ENCODE data around the gene SPAAR. TPM values are rescaled to one million over a fixed set of nuclear protein-coding genes. Genes with fewer than 3 reads are reported as not detected.

Gene SPAAR
- total RNA-seq, 1 experiment from 2014 or later, result not detected

- Histone ChIP-seq H3K14ac (ENCODE audit: insufficient read depth, low read length) (no peak overlapping the region), H3K27ac (ENCODE audit: insufficient read length, low read depth, low read length) (no peak overlapping the region), H2BK20ac (ENCODE audit: low read depth, low read length, poor library complexity, severe bottlenecking) (no peak overlapping the region), H3K18ac (ENCODE audit: insufficient read length, low read depth, low read length) (no peak overlapping the region), H3K4me2 (ENCODE audit: insufficient read depth, insufficient read length, low read length) (no peak overlapping the region), H3K9ac (ENCODE audit: extremely low read depth, insufficient read length, low read length) (no peak overlapping the region), H2AK5ac (ENCODE audit: insufficient read length, low read length) (no peak overlapping the region), H2BK12ac (ENCODE audit: insufficient read length, low read depth, low read length) (no peak overlapping the region), H2BK15ac (ENCODE audit: low read depth, low read length) (no peak overlapping the region), H2AFZ (ENCODE audit: low read length) (no peak overlapping the region), H3T11ph (ENCODE audit: low read length) (no peak overlapping the region), H2BK5ac (ENCODE audit: insufficient read length, low read length) (no peak overlapping the region), H3K9me3 (ENCODE audit: control insufficient read depth, low read depth, low read length) (no peaks in the 10 kb centered on the region), H4K20me1 (ENCODE audit: control insufficient read depth, insufficient read depth, insufficient read length) (no peaks in the 10 kb centered on the region), H3K23ac (ENCODE audit: insufficient read length, low read depth, low read length) (no peak overlapping the region), H3K27me3 (ENCODE audit: insufficient read depth, low read length) (no peaks in the 10 kb centered on the region), H2BK120ac (ENCODE audit: low read depth, low read length, poor library complexity, severe bottlenecking) (no peak overlapping the region), H3K4ac (ENCODE audit: low read depth, low read length) (no peak overlapping the region), H4K5ac (ENCODE audit: insufficient read length, low read depth, low read length) (no peak overlapping the region), H3K79me2 (ENCODE audit: insufficient read depth, low read length) (no peaks in the 10 kb centered on the region), H3K23me2 (ENCODE audit: insufficient read length, low read depth, low read length, poor library complexity, severe bottlenecking) (no peaks in the 10 kb centered on the region), H3K79me1 (ENCODE audit: insufficient read depth, low read depth, low read length, poor library complexity, severe bottlenecking) (no peaks in the 10 kb centered on the region), H4K8ac (replicated peaks; ENCODE audit: insufficient read length, low read depth, low read length) (no peak overlapping the region), H4K91ac (ENCODE audit: insufficient read length, low read depth, low read length) (no peak overlapping the region), H3K56ac (ENCODE audit: insufficient read length, low read depth, low read length) (no peak overlapping the region), H3K4me1 (ENCODE audit: insufficient read depth, low read length) (peaks cover 7% of the 10 kb centered on the region; the same call in 1 of the 2 replicates)
- Mint-ChIP-seq H3K27ac (no peak overlapping the region), H3K4me1 (peaks cover 23% of the 10 kb centered on the region in 2 experiments), H3K36me3 (ENCODE audit: insufficient read depth in 1 of 3, low read depth in 3 of 3) (peaks cover 0 to 3% (median 1%) of the 10 kb centered on the region in 3 experiments; a peak in 3 of 7 replicates), H3K27me3 (ENCODE audit: low read depth) (peaks cover 32% of the 10 kb centered on the region), H3K9me3 (no peaks in the 10 kb centered on the region), H3K4me3 (no peak overlapping the region)
- no peak for DNase-seq
- TF ChIP-seq, protein P1, sequence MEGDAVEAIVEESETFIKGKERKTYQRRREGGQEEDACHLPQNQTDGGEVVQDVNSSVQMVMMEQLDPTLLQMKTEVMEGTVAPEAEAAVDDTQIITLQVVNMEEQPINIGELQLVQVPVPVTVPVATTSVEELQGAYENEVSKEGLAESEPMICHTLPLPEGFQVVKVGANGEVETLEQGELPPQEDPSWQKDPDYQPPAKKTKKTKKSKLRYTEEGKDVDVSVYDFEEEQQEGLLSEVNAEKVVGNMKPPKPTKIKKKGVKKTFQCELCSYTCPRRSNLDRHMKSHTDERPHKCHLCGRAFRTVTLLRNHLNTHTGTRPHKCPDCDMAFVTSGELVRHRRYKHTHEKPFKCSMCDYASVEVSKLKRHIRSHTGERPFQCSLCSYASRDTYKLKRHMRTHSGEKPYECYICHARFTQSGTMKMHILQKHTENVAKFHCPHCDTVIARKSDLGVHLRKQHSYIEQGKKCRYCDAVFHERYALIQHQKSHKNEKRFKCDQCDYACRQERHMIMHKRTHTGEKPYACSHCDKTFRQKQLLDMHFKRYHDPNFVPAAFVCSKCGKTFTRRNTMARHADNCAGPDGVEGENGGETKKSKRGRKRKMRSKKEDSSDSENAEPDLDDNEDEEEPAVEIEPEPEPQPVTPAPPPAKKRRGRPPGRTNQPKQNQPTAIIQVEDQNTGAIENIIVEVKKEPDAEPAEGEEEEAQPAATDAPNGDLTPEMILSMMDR (conservative IDR thresholded peaks at IDR 0.05), result no peak
- no CpG with 5 or more reads among the region's 8 CpGs for WGBS (ENCODE audit: extremely low coverage, insufficient read length, low lambda C conversion rate)
These were observed 44.5 kb upstream of the SPAAR start for GRCh38 chr9:35864695-35865255.
